HL-60 (cell line): ENCODE results near the gene SH2D1A.

Source experiments
- CTCF ChIP-seq: IDR thresholded peaks from one replicate; pipeline ENCODE4 v1.5.1; 2011; ENCODE audit warnings: low read length, control low read depth, inconsistent platforms; ENCODE audit not compliant: insufficient read depth
- POLR2AphosphoS5 ChIP-seq: IDR thresholded peaks from 2 replicates; pipeline ENCODE4 v1.6.1; 2012; ENCODE audit warnings: low read depth

- TF ChIP-seq CTCF = no peak
- no peak for TF ChIP-seq POLR2AphosphoS5
Measured at GRCh38 chrX:124338733-124339514, 7.4 kb upstream of the SH2D1A start.
